HG03135 (cell line): ENCODE results near the gene NCLN.
A peak's percentile ranks its signal among the peaks of the same experiment; 100 is the strongest.
"Not testable (repeated sequence)": the region's sequence is repeated elsewhere in the genome, so short reads cannot be mapped to it uniquely, and the experiment has no call there.

ENCODE experiments used
- ATAC-seq: cut with Tn5 transposase; IDR thresholded peaks from one replicate; pipeline ENCODE4 v1.9.1; 2021; ENCODE audit warnings: mild to moderate bottlenecking, moderate library complexity; ENCODE audit not compliant: unreplicated experiment

NCLN gene

GRCh38 chr19:3154447-3154846, 31.3 kb upstream of the NCLN start:
- not testable (repeated sequence) for ATAC-seq

- ATAC-seq: peak; percentile 82
Observed at GRCh38 chr19:3154957-3155736, 30.6 kb upstream of the NCLN start.

GRCh38 chr19:3157096-3157845, 28.5 kb upstream of the NCLN start:
- ATAC-seq: no peak

GRCh38 chr19:3159565-3159964, 26.2 kb upstream of the NCLN start:
- ATAC-seq: no peak

- no peak for ATAC-seq
Observed at GRCh38 chr19:3160219-3160618, 25.5 kb upstream of the NCLN start.

GRCh38 chr19:3161453-3161852, 24.3 kb upstream of the NCLN start:
- ATAC-seq: no peak

- ATAC-seq: no peak
Observed at GRCh38 chr19:3162418-3163229, 23.1 kb upstream of the NCLN start.

- ATAC-seq: no peak
Observed at GRCh38 chr19:3163230-3163886, 22.4 kb upstream of the NCLN start.

- ATAC-seq: no peak
Observed at GRCh38 chr19:3163943-3164342, 21.8 kb upstream of the NCLN start.

- no peak for ATAC-seq
Observed at GRCh38 chr19:3167533-3168272, 18.0 kb upstream of the NCLN start.

GRCh38 chr19:3171894-3172672, 13.6 kb upstream of the NCLN start:
- no peak for ATAC-seq

- not testable (repeated sequence) for ATAC-seq
Observed at GRCh38 chr19:3172673-3173000, 13.1 kb upstream of the NCLN start.

- no peak for ATAC-seq
Observed at GRCh38 chr19:3175781-3176714, 9.7 kb upstream of the NCLN start.

GRCh38 chr19:3176715-3177501, 8.8 kb upstream of the NCLN start:
- ATAC-seq: no peak

- no peak for ATAC-seq
Observed at GRCh38 chr19:3178377-3178972, 7.3 kb upstream of the NCLN start, which contains the start of gene S1PR4. Gene S1PR4, plus strand, starts transcription at chr19:3178769. Its CDS starts 24 bp downstream, at chr19:3178793.

- no peak for ATAC-seq
Observed at GRCh38 chr19:3178973-3179738, 6.6 kb upstream of the NCLN start.
